ENCODE measurements around the gene MMEL1.

DNA sequence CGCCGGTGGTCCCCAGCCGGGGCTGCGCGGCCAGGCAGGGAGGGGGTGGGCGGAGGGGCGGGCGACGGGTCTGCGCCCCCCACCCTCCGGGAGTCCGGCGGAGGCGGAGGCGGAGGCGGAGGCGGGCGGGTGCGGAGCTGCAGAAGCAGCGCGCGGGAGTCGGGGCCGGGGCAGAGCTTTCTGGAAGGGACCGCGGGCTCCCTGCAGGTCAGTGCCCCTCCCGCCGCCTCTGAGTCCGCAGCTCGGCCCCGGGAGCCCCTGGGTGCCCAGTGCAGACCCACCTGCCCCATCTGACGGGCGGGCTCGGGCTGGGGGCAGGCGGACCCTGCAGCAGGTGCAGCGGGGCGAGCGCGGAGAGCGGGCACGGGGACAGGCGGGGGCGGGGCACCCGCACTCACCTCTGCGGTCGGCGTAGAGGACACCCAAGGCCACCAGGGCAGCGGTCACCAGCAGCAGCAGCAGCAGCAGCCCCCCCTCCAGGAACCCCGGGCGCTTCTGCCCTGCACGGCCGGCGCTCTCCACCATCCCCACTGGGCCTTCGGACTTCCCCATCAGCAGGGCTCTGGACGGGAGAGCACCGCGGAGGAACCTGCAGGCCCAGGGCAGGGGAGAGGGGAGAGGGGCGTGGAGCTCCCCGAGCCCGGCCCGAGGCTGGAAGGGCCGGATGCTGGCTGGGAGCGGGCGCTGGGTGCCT is 3.7 kb downstream of the MMEL1 start:
- TF ChIP-seq CTCF (IDR thresholded peaks at IDR 0.05) = no peak
- TF ChIP-seq EZH2 (IDR thresholded peaks at IDR 0.05; ENCODE audit: borderline replicate concordance, insufficient read depth, low read depth, low read length, poor library complexity, severe bottlenecking) = no peak

Measured in B cell (primary cell).